HG03457 (cell line): ENCODE results near the gene APOL6.

Experiments
- ATAC-seq: cut with Tn5 transposase; IDR thresholded peaks from one replicate; pipeline ENCODE4 v1.9.1; 2021; ENCODE audit warnings: moderate number of reproducible peaks; ENCODE audit not compliant: unreplicated experiment

APOL6 gene

GRCh38 chr22:35711336-35711735, 63.1 kb downstream of the APOL6 start:
- ATAC-seq, result no peak

- ATAC-seq, result no peak
Measured at GRCh38 chr22:35712672-35713071, 64.4 kb downstream of the APOL6 start.

- ATAC-seq, result no peak
Measured at GRCh38 chr22:35717572-35717971, 69.3 kb downstream of the APOL6 start, which contains the start of gene APOL5. Gene APOL5, plus strand, starts transcription at chr22:35717872. Its CDS starts 0 bp downstream, at chr22:35717872.
